GM21367 (cell line): Measurements from ENCODE around the gene UGT8.
"Not testable (repeated sequence)": the region's sequence is repeated elsewhere in the genome, so short reads cannot be mapped to it uniquely, and the experiment has no call there.

Experiments used
- ATAC-seq: cut with Tn5 transposase; IDR thresholded peaks from one replicate; pipeline ENCODE4 v1.9.1; 2021; ENCODE audit not compliant: unreplicated experiment

Gene UGT8

GRCh38 chr4:114598191-114599121 is at the start of gene UGT8:
Gene UGT8 (plus strand): TSS chr4:114598807. CDS start chr4:114622881, 24,074 bp downstream.
- peak; percentile 37 for ATAC-seq

- ATAC-seq, result no peak
Measured at GRCh38 chr4:114549638-114550037, 49.0 kb upstream of the UGT8 start.

- ATAC-seq, result no peak
Measured at GRCh38 chr4:114558446-114559020, 40.1 kb upstream of the UGT8 start.

GRCh38 chr4:114561590-114561989 is 37.0 kb upstream of the UGT8 start:
- ATAC-seq, result no peak

- ATAC-seq, result no peak
Measured at GRCh38 chr4:114562176-114562904, 36.3 kb upstream of the UGT8 start.

- no peak for ATAC-seq
Measured at GRCh38 chr4:114563536-114564315, 34.9 kb upstream of the UGT8 start.

GRCh38 chr4:114577386-114577785 is 21.2 kb upstream of the UGT8 start:
- no peak for ATAC-seq

- no peak for ATAC-seq
Measured at GRCh38 chr4:114582621-114583020, 16.0 kb upstream of the UGT8 start.

GRCh38 chr4:114588305-114588704 is 10.3 kb upstream of the UGT8 start:
- ATAC-seq, result no peak

GRCh38 chr4:114590360-114590759 is 8.2 kb upstream of the UGT8 start:
- not testable (repeated sequence) for ATAC-seq

GRCh38 chr4:114593526-114593925 is 5.1 kb upstream of the UGT8 start:
- ATAC-seq, result no peak

GRCh38 chr4:114595207-114595606 is 3.4 kb upstream of the UGT8 start:
- no peak for ATAC-seq

- no peak for ATAC-seq
Measured at GRCh38 chr4:114595921-114596320, 2.7 kb upstream of the UGT8 start.

- no peak for ATAC-seq
Measured at GRCh38 chr4:114597410-114598115, 1.0 kb upstream of the UGT8 start.

- no peak for ATAC-seq
Measured at GRCh38 chr4:114599231-114599902, 760 bp downstream of the UGT8 start.

- ATAC-seq, result no peak
Measured at GRCh38 chr4:114599903-114600552, 1.4 kb downstream of the UGT8 start.

- ATAC-seq, result no peak
Measured at GRCh38 chr4:114600672-114601071, 2.1 kb downstream of the UGT8 start.

GRCh38 chr4:114601304-114602052 is 2.9 kb downstream of the UGT8 start:
- ATAC-seq, result peak; percentile 40
